ENCODE results near the gene ZNF891. TPM values are rescaled to one million over a fixed set of nuclear protein-coding genes. Genes with fewer than 3 reads are reported as not detected.

The ZNF891 gene
- total and polyA plus RNA-seq, 2 of the 13 experiments (the other 11 are each of a cell fraction or from before 2014, with no cell fraction given): 1.3 to 2.1 TPM

GRCh38 chr12:133080368-133081158 is 49.5 kb downstream of the ZNF891 start, which contains the start of gene ZNF140 (continued):
- TF ChIP-seq, protein P1, sequence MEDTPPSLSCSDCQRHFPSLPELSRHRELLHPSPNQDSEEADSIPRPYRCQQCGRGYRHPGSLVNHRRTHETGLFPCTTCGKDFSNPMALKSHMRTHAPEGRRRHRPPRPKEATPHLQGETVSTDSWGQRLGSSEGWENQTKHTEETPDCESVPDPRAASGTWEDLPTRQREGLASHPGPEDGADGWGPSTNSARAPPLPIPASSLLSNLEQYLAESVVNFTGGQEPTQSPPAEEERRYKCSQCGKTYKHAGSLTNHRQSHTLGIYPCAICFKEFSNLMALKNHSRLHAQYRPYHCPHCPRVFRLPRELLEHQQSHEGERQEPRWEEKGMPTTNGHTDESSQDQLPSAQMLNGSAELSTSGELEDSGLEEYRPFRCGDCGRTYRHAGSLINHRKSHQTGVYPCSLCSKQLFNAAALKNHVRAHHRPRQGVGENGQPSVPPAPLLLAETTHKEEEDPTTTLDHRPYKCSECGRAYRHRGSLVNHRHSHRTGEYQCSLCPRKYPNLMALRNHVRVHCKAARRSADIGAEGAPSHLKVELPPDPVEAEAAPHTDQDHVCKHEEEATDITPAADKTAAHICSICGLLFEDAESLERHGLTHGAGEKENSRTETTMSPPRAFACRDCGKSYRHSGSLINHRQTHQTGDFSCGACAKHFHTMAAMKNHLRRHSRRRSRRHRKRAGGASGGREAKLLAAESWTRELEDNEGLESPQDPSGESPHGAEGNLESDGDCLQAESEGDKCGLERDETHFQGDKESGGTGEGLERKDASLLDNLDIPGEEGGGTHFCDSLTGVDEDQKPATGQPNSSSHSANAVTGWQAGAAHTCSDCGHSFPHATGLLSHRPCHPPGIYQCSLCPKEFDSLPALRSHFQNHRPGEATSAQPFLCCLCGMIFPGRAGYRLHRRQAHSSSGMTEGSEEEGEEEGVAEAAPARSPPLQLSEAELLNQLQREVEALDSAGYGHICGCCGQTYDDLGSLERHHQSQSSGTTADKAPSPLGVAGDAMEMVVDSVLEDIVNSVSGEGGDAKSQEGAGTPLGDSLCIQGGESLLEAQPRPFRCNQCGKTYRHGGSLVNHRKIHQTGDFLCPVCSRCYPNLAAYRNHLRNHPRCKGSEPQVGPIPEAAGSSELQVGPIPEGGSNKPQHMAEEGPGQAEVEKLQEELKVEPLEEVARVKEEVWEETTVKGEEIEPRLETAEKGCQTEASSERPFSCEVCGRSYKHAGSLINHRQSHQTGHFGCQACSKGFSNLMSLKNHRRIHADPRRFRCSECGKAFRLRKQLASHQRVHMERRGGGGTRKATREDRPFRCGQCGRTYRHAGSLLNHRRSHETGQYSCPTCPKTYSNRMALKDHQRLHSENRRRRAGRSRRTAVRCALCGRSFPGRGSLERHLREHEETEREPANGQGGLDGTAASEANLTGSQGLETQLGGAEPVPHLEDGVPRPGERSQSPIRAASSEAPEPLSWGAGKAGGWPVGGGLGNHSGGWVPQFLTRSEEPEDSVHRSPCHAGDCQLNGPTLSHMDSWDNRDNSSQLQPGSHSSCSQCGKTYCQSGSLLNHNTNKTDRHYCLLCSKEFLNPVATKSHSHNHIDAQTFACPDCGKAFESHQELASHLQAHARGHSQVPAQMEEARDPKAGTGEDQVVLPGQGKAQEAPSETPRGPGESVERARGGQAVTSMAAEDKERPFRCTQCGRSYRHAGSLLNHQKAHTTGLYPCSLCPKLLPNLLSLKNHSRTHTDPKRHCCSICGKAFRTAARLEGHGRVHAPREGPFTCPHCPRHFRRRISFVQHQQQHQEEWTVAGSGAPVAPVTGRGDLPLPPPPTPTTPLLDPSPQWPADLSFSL (CRISPR knock-in tag; IDR thresholded peaks at IDR 0.05): no peak
- TF ChIP-seq DNMT1 (CRISPR knock-in tag; IDR thresholded peaks at IDR 0.05) (no peak), ZNF451 (CRISPR knock-in tag; IDR thresholded peaks at IDR 0.05) (no peak; the same call in 1 of the 2 replicates), SIX4 (CRISPR knock-in tag; IDR thresholded peaks at IDR 0.05) (no peak), ZNF550 (CRISPR knock-in tag; IDR thresholded peaks at IDR 0.05; ENCODE audit: borderline replicate concordance) (no peak), NR2F2 (IDR thresholded peaks at IDR 0.05; ENCODE audit: borderline replicate concordance, low read depth) (no peak), ZKSCAN8 (CRISPR knock-in tag; IDR thresholded peaks at IDR 0.05; ENCODE audit: borderline replicate concordance) (no peak), EEA1 (CRISPR knock-in tag; IDR thresholded peaks at IDR 0.05; ENCODE audit: borderline replicate concordance) (no peak), ZFP36 (IDR thresholded peaks at IDR 0.05; ENCODE audit: borderline replicate concordance, low read depth, low read length, partially characterized antibody) (no peak), GTF2F1 (IDR thresholded peaks at IDR 0.05; ENCODE audit: low read length) (no peak), HNRNPLL (IDR thresholded peaks at IDR 0.05; ENCODE audit: low read depth, low read length, poor library complexity, severe bottlenecking) (peak; percentile 72), ZBTB40 (IDR thresholded peaks at IDR 0.05) (no peak), ZBTB40 (CRISPR knock-in tag; IDR thresholded peaks at IDR 0.05) (no peak), JDP2 (CRISPR knock-in tag; IDR thresholded peaks at IDR 0.05; ENCODE audit: borderline replicate concordance) (no peak; the same call in 1 of the 2 replicates)

Measured in HepG2 (cell line).